ENCODE data around the gene CMTR1.

The CMTR1 gene

DNA sequence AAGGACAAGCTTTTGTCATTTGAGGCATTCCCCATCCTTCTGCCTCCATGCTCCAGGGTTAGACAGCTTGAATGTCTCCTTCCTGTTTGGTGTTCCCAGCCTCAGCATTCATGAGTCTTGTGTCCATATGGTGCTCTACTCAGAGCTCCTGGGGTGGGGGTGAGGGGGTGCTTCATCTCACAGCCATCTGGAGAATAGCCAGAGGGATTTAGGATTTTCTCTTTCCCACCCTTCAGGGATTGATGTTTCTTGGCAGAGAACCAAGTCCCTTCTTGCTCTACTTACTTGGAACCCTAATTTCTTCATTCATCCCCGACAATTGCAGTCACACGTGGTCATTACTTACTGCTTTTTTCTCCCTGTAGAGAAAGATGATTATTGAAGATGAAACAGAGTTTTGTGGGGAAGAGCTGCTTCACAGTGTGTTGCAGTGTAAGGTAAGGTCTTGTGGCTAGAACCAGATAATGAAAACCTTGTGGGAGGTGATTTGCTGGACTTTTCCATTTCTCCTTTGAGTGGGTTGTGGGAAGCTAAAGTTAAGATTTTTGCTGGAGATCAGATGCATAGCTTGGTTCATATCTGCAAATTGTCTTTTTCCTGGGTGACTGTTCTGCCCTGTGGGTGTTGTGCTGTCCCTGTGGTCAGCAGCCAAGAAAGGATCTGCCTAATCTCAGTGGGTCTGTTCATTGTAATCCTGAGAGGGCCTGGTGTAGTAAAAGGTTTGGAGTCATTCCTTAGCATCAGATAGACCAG is 18.6 kb downstream of the CMTR1 start:
- no peak overlapping the region for H3K4me2 ChIP-seq (ENCODE audit: low read length)
- no peak overlapping the region for H3K9ac ChIP-seq
- TF ChIP-seq, protein P1, sequence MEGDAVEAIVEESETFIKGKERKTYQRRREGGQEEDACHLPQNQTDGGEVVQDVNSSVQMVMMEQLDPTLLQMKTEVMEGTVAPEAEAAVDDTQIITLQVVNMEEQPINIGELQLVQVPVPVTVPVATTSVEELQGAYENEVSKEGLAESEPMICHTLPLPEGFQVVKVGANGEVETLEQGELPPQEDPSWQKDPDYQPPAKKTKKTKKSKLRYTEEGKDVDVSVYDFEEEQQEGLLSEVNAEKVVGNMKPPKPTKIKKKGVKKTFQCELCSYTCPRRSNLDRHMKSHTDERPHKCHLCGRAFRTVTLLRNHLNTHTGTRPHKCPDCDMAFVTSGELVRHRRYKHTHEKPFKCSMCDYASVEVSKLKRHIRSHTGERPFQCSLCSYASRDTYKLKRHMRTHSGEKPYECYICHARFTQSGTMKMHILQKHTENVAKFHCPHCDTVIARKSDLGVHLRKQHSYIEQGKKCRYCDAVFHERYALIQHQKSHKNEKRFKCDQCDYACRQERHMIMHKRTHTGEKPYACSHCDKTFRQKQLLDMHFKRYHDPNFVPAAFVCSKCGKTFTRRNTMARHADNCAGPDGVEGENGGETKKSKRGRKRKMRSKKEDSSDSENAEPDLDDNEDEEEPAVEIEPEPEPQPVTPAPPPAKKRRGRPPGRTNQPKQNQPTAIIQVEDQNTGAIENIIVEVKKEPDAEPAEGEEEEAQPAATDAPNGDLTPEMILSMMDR (IDR thresholded peaks at IDR 0.05), result no peak

DNA sequence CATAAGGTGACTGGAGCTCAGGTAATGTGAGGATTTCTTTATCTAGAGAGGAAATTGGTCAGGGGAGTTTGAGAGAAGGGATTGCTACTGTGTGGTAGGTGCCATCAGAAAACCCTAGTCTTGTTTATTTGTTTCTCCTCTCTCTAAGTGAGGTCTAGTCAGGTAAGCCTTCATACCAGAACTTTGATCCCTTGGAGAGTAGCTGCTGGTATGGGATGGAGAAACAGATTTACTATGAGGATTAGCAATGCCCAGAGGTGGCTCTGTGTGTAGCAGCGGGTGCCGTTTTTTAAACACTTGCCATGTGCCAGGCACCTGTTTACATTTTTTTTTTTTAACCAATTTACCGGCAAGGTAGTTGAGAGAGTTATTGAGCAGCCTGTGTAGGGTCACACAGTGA is 19.5 kb downstream of the CMTR1 start:
- H3K36me3 ChIP-seq (ENCODE audit: control insufficient read depth, insufficient read depth, low read length), result no peaks in the 10 kb centered on the region
- peaks cover 10% of the 10 kb centered on the region for H3K79me2 ChIP-seq
- no peak overlapping the region for H3K4me3 ChIP-seq (ENCODE audit: low read depth, low read length)
- TF ChIP-seq, protein P1 (IDR thresholded peaks at IDR 0.05), result no peak
- no peaks in the 10 kb centered on the region for H3K27me3 ChIP-seq (ENCODE audit: control insufficient read depth, insufficient read depth, low read length)
- no peak overlapping the region for H3K4me2 ChIP-seq (ENCODE audit: low read length)
- H2AFZ ChIP-seq, result no peak overlapping the region
- no peak overlapping the region for H3K9ac ChIP-seq
- H3K27ac ChIP-seq, result no peak overlapping the region
- no peaks in the 10 kb centered on the region for H3K4me1 ChIP-seq
- no peaks in the 10 kb centered on the region for H3K9me3 ChIP-seq (ENCODE audit: control insufficient read depth, low read length)

More for the DNA sequence above, 18.6 kb downstream of the CMTR1 start:
- Histone ChIP-seq H3K9me3 (ENCODE audit: control insufficient read depth, low read length) (no peaks in the 10 kb centered on the region), H3K4me3 (ENCODE audit: low read depth, low read length) (no peak overlapping the region), H3K27ac (no peak overlapping the region), H2AFZ (no peak overlapping the region), H3K4me1 (no peaks in the 10 kb centered on the region), H3K36me3 (ENCODE audit: control insufficient read depth, insufficient read depth, low read length) (no peaks in the 10 kb centered on the region), H3K27me3 (ENCODE audit: control insufficient read depth, insufficient read depth, low read length) (no peaks in the 10 kb centered on the region), H3K79me2 (peaks cover 10% of the 10 kb centered on the region)

DNA sequence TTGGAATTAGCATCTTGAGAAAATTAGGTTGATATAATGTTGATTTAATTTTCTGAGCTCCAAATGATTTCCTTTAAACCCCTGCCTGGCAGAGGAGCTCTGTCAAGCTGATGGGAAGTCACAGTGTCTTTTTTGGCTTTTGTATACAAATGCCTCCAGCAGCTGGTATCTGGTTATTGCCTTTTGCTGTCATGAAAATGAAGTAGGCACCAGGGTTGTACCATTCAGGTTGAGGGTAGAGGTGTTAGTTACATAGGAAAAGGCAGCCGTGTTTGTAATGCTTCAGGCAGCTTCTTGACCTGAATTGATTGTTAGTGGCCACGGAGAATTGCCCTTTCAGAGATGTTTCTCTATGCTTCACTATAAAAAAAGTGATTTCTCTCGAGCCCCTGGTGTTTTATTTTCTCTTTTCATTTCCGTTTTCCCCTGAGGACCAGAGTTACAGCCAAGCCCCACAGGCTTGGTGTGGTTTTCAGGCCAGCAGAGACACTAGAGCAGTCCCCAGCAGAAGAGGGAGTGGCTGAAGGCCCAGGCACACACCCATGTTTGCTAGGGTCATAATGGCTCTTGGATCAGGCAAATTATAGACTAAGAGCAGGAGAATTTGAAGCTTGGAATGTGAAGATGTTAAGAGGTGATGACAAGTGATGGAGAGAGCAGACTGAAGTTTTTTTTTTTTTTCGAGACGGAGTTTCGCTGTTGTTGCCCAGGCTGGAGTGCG is 21.6 kb downstream of the CMTR1 start:
- TF ChIP-seq, protein P1 (IDR thresholded peaks at IDR 0.05), result no peak
- no peaks in the 10 kb centered on the region for H3K36me3 ChIP-seq (ENCODE audit: control insufficient read depth, insufficient read depth, low read length)
- H3K4me2 ChIP-seq (ENCODE audit: low read length), result no peak overlapping the region
- no peak overlapping the region for H3K9ac ChIP-seq
- H3K4me1 ChIP-seq, result no peaks in the 10 kb centered on the region
- H2AFZ ChIP-seq, result no peak overlapping the region
- H3K9me3 ChIP-seq (ENCODE audit: control insufficient read depth, low read length), result no peaks in the 10 kb centered on the region
- peaks cover 13% of the 10 kb centered on the region for H3K79me2 ChIP-seq
- no peak overlapping the region for H3K27ac ChIP-seq
- H3K4me3 ChIP-seq (ENCODE audit: low read depth, low read length), result no peak overlapping the region
- H3K27me3 ChIP-seq (ENCODE audit: control insufficient read depth, insufficient read depth, low read length), result no peaks in the 10 kb centered on the region

DNA sequence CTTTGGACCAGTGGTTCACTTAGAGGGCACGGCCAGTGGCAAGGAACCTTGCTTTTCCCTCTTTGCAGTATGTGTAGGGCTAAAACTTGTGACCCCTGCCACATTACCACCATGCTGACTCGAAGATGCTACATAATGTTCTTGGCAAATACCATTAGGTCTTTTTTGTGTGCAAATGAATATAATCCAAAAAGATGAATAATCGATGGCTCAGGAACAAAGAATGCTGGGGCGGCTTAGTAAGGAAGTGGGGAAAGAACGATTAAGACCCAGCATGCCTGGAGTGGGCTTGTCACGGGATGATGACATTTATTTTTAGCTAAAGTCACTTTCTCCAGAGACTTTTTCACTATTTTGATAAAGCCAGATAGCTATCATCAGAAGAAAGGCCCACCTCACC is 23.1 kb downstream of the CMTR1 start:
- Histone ChIP-seq H3K79me2 (peaks cover 13% of the 10 kb centered on the region), H3K27me3 (ENCODE audit: control insufficient read depth, insufficient read depth, low read length) (no peaks in the 10 kb centered on the region), H3K27ac (no peak overlapping the region), H3K4me2 (ENCODE audit: low read length) (no peak overlapping the region), H3K9me3 (ENCODE audit: control insufficient read depth, low read length) (no peaks in the 10 kb centered on the region), H3K4me1 (no peaks in the 10 kb centered on the region), H3K36me3 (ENCODE audit: control insufficient read depth, insufficient read depth, low read length) (no peaks in the 10 kb centered on the region), H2AFZ (no peak overlapping the region), H3K4me3 (ENCODE audit: low read depth, low read length) (no peak overlapping the region), H3K9ac (no peak overlapping the region)
- TF ChIP-seq, protein P1 (IDR thresholded peaks at IDR 0.05), result no peak

Data from parathyroid adenoma (tissue), 2 donors.